GM23338 (cell line): ENCODE results near the gene ATP12A. TPM values are rescaled to one million over a fixed set of nuclear protein-coding genes. Genes with fewer than 3 reads are reported as not detected.

ENCODE experiments used
- ATAC-seq: fragments of 200-7000 bp; cut with Tn5 transposase; 3 replicates; pipeline ENCODE4 v1.9.1; 2020
- DNase-seq: peaks from one replicate; pipeline ENCODE4 v3.0.0-alpha.2; 2015; ENCODE audit warnings: low spot score
- H2AFZ ChIP-seq: fragments of 200-600 bp; sonication (generic); 2 replicates; pipeline ENCODE4 v1.8.0; 2016; ENCODE audit warnings: antibody characterized with exemption, mild to moderate bottlenecking, moderate library complexity
- H3F3A ChIP-seq: fragments of 200-600 bp; sonication (generic); replicated peaks from 2 replicates; pipeline ENCODE4 v1.8.0; 2017; ENCODE audit warnings: antibody characterized with exemption, mixed run types, low read depth
- H3K27ac ChIP-seq: fragments of 200-600 bp; sonication (generic); 2 replicates; pipeline ENCODE4 v1.6.1; 2016; ENCODE audit warnings: low read depth
- H3K27me3 ChIP-seq: fragments of 200-600 bp; sonication (generic); 2 replicates; pipeline ENCODE4 v1.8.0; 2016; ENCODE audit warnings: mild to moderate bottlenecking, mixed run types, moderate library complexity; ENCODE audit not compliant: insufficient read depth
- H3K36me3 ChIP-seq: fragments of 200-600 bp; sonication (generic); 2 replicates; pipeline ENCODE4 v1.8.0; 2016; ENCODE audit warnings: mild to moderate bottlenecking; ENCODE audit not compliant: insufficient read depth
- H3K4me1 ChIP-seq: fragments of 200-600 bp; sonication (generic); 2 replicates; pipeline ENCODE4 v1.8.0; 2016; ENCODE audit warnings: mild to moderate bottlenecking, moderate library complexity; ENCODE audit not compliant: insufficient read depth
- H3K4me2 ChIP-seq: fragments of 200-600 bp; sonication (generic); 2 replicates; pipeline ENCODE4 v1.7.1; 2017; ENCODE audit warnings: mixed run types
- H3K4me3 ChIP-seq: fragments of 200-600 bp; sonication (generic); 2 replicates; pipeline ENCODE4 v1.6.1; 2016; ENCODE audit warnings: mixed run types
- H3K79me2 ChIP-seq: fragments of 200-600 bp; sonication (generic); replicated peaks from 2 replicates; pipeline ENCODE4 v1.8.0; 2017; ENCODE audit warnings: mild to moderate bottlenecking; ENCODE audit not compliant: insufficient read depth
- H3K9me2 ChIP-seq: fragments of 200-600 bp; sonication (generic); 2 replicates; pipeline ENCODE4 v1.8.0; 2017; ENCODE audit not compliant: insufficient read depth
- H4K20me1 ChIP-seq: fragments of 200-600 bp; sonication (generic); replicated peaks from 2 replicates; pipeline ENCODE4 v1.8.0; 2017; ENCODE audit warnings: mild to moderate bottlenecking; ENCODE audit not compliant: insufficient read depth
- H3K27ac Mint-ChIP-seq: 2 replicates; pipeline ENCODE4 v1.8.0; 2020; ENCODE audit warnings: inconsistent platforms, mild to moderate bottlenecking, moderate library complexity, mixed read lengths
- H3K27me3 Mint-ChIP-seq: 3 replicates; pipeline ENCODE4 v1.8.0; 2022; ENCODE audit warnings: low read depth, mild to moderate bottlenecking, moderate library complexity, mixed read lengths, inconsistent platforms; ENCODE audit not compliant: insufficient read depth, poor library complexity
- H3K36me3 Mint-ChIP-seq: 3 replicates; pipeline ENCODE4 v1.8.0; 2021; ENCODE audit warnings: low read depth, mild to moderate bottlenecking, inconsistent platforms, moderate library complexity, mixed read lengths
- H3K4me1 Mint-ChIP-seq: 3 replicates; pipeline ENCODE4 v1.8.0; 2020; ENCODE audit warnings: mild to moderate bottlenecking, inconsistent platforms, mixed read lengths
- H3K4me3 Mint-ChIP-seq: 3 replicates; pipeline ENCODE4 v1.8.0; 2021; ENCODE audit warnings: moderate library complexity, mild to moderate bottlenecking, inconsistent platforms, mixed read lengths
- H3K9me3 Mint-ChIP-seq: 3 replicates; pipeline ENCODE4 v1.8.0; 2020; ENCODE audit warnings: moderate library complexity, mild to moderate bottlenecking, inconsistent platforms, mixed read lengths
- CREB1 ChIP-seq: fragments of 250-450 bp; sonication (Bioruptor Pico); IDR thresholded peaks from 2 replicates; pipeline ENCODE4 v1.5.0; 2020; ENCODE audit warnings: low read depth, mild to moderate bottlenecking, moderate library complexity
- CTCF ChIP-seq, 2 experiments: fragments of 200-600 bp in 1 of 2; sonication (generic) in 1 of 2; conservative IDR thresholded peaks; 2 replicates each; pipeline versions ENCODE4 v1.5.1 to v1.6.1; 2016 to 2017; ENCODE audit warnings: antibody characterized with exemption in 2 of 2, low read depth in 2 of 2, mild to moderate bottlenecking in 2 of 2, moderate library complexity in 1 of 2
- EZH2phosphoT487 ChIP-seq: fragments of 200-600 bp; sonication (generic); IDR thresholded peaks from one replicate; pipeline ENCODE4 v1.8.1; 2018; ENCODE audit warnings: antibody characterized with exemption; ENCODE audit not compliant: unreplicated experiment
- JUNB ChIP-seq: IDR thresholded peaks from one replicate; pipeline ENCODE4 v1.6.1; 2016; ENCODE audit warnings: antibody characterized with exemption; ENCODE audit not compliant: unreplicated experiment
- NANOG ChIP-seq: IDR thresholded peaks from 2 replicates; pipeline ENCODE4 v1.6.1; 2016; ENCODE audit warnings: antibody characterized with exemption, borderline replicate concordance
- POLR2AphosphoS5 ChIP-seq: IDR thresholded peaks from 2 replicates; pipeline ENCODE4 v1.6.1; 2016; ENCODE audit warnings: antibody characterized with exemption, low read depth
- REST ChIP-seq: IDR thresholded peaks from one replicate; pipeline ENCODE4 v1.6.1; 2018; ENCODE audit warnings: antibody characterized with exemption; ENCODE audit not compliant: unreplicated experiment
- STAT1 ChIP-seq: IDR thresholded peaks from one replicate; pipeline ENCODE4 v1.6.1; 2016; ENCODE audit warnings: antibody characterized with exemption; ENCODE audit not compliant: unreplicated experiment
- ZNF331 ChIP-seq: fragments of 250-450 bp; sonication (Bioruptor Pico); IDR thresholded peaks from 2 replicates; pipeline ENCODE4 v1.5.0; 2020; ENCODE audit warnings: low read depth, mild to moderate bottlenecking, moderate library complexity
- polyA plus RNA-seq: library from polyadenylated mRNA; unstranded; fragments of >200 nt; fragmentation: Nextera tagmentation; extraction: Ambion mirVana; gene quantifications from 2 replicates; pipeline ENCODE4 v1.2.1, GENCODE V29; 2016
- total RNA-seq: library from RNA; depleted of rRNA; stranded (reverse); fragments of >200 nt; shearing (Covaris generic); gene quantifications from 2 replicates; pipeline ENCODE4 v1.2.3, GENCODE V29; 2014

Gene ATP12A
- total and polyA plus RNA-seq, 2 experiments from 2014 or later = 0.40 to 1.0 TPM

- DNase-seq (no peak), ATAC-seq (no peak)
- Histone ChIP-seq H4K20me1 (no peaks in the 10 kb centered on the region), H3K9me2 (0 out of 2 replicates have a peak, but pooled peaks cover 3% of the 10 kb centered on the region), H3F3A (no peaks in the 10 kb centered on the region), H3K4me3 (no peak overlapping the region), H3K36me3 (no peaks in the 10 kb centered on the region), H3K4me2 (no peak overlapping the region), H3K4me1 (no peaks in the 10 kb centered on the region; the same call in 1 of the 2 replicates), H3K79me2 (no peaks in the 10 kb centered on the region), H3K27me3 (no peaks in the 10 kb centered on the region), H2AFZ (no peak overlapping the region), H3K27ac (no peak overlapping the region)
- peaks cover 12% of the 10 kb centered on the region for H3K4me1 Mint-ChIP-seq
- no peaks in the 10 kb centered on the region for H3K36me3 Mint-ChIP-seq
- TF ChIP-seq EZH2phosphoT487 (no peak), STAT1 (no peak), CTCF (conservative IDR thresholded peaks at IDR 0.05; ENCODE audit: low read depth in 2 of 2) (no peak), POLR2AphosphoS5 (no peak)
- H3K9me3 Mint-ChIP-seq = no peaks in the 10 kb centered on the region
- no peak overlapping the region for H3K4me3 Mint-ChIP-seq
- H3K27me3 Mint-ChIP-seq = peaks cover 7% of the 10 kb centered on the region
- H3K27ac Mint-ChIP-seq = no peak overlapping the region
These were observed 47.7 kb upstream of the ATP12A start for GRCh38 chr13:24632382-24633121.

- Mint-ChIP-seq H3K4me3 (no peak overlapping the region), H3K27me3 (no peaks in the 10 kb centered on the region)
- no peak for TF ChIP-seq JUNB
- no peak for TF ChIP-seq POLR2AphosphoS5
- TF ChIP-seq CREB1 (CRISPR knock-in tag) = no peak
- no peak for TF ChIP-seq ZNF331 (CRISPR knock-in tag)
- TF ChIP-seq NANOG = no peak
These were observed 43.4 kb upstream of the ATP12A start for GRCh38 chr13:24636776-24637175.

DNA sequence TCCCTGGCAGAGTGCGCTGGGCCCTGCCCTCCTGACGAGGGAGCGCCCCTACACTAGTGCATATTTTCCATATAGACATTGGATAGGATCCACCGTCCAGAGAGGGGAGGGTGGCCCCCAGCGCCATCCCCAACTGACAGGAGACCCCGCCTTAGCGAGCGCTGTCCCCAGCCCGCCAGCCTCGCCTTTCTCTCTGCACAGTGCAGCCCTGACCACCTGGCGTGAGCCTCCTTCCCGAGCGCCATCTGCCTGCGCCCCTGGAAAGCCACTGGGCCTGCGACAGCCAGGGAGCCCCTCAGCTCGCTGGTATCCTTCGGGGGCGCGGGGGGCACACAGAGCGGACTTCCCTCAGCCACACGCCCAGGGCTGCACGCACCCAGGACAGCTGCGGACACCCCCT lies 42.1 kb upstream of the ATP12A start:
- Mint-ChIP-seq H3K9me3 (no peaks in the 10 kb centered on the region), H3K36me3 (no peaks in the 10 kb centered on the region), H3K27ac (no peak overlapping the region), H3K4me3 (no peak overlapping the region), H3K4me1 (no peaks in the 10 kb centered on the region), H3K27me3 (no peaks in the 10 kb centered on the region)
- Histone ChIP-seq H3K9me2 (no peaks in the 10 kb centered on the region), H3K4me3 (no peak overlapping the region), H4K20me1 (no peaks in the 10 kb centered on the region), H2AFZ (peak overlapping the region; percentile 63; the same call in 1 of the 2 replicates), H3K27ac (no peak overlapping the region), H3K4me1 (no peaks in the 10 kb centered on the region), H3F3A (no peaks in the 10 kb centered on the region), H3K36me3 (no peaks in the 10 kb centered on the region), H3K79me2 (no peaks in the 10 kb centered on the region), H3K4me2 (no peak overlapping the region), H3K27me3 (no peaks in the 10 kb centered on the region)
- DNase-seq = no peak
- peak; percentile 65 for ATAC-seq
- TF ChIP-seq CREB1 (CRISPR knock-in tag) (no peak), REST (no peak), JUNB (no peak)

More at GRCh38 chr13:24636776-24637175, 43.4 kb upstream of the ATP12A start:
- Histone ChIP-seq H3K9me2 (no peaks in the 10 kb centered on the region), H3K4me1 (no peaks in the 10 kb centered on the region), H3F3A (no peaks in the 10 kb centered on the region), H2AFZ (no peak overlapping the region), H3K4me2 (no peak overlapping the region), H3K27me3 (no peaks in the 10 kb centered on the region), H4K20me1 (no peaks in the 10 kb centered on the region), H3K4me3 (no peak overlapping the region), H3K79me2 (no peaks in the 10 kb centered on the region), H3K36me3 (no peaks in the 10 kb centered on the region), H3K27ac (no peak overlapping the region)
- Mint-ChIP-seq H3K27ac (no peak overlapping the region), H3K4me1 (no peaks in the 10 kb centered on the region), H3K36me3 (no peaks in the 10 kb centered on the region), H3K9me3 (no peaks in the 10 kb centered on the region)
- DNase-seq = no peak
- ATAC-seq = no peak
